B cell (primary cell): Measurements from ENCODE around the gene STX5.

ENCODE experiments used
- CTCF ChIP-seq: fragments of 200-600 bp; IDR thresholded peaks from one replicate; pipeline ENCODE4 v1.8.0; 2022; ENCODE audit warnings: antibody characterized with exemption, mild to moderate bottlenecking
- EZH2 ChIP-seq: IDR thresholded peaks from 2 replicates; pipeline ENCODE4 v1.6.1; 2012; ENCODE audit warnings: borderline replicate concordance, low read depth, mild to moderate bottlenecking, moderate library complexity, low read length; ENCODE audit not compliant: insufficient read depth, poor library complexity, severe bottlenecking

GRCh38 chr11:62874851-62875250, 43.0 kb upstream of the STX5 start:
- no peak for TF ChIP-seq CTCF
- no peak for TF ChIP-seq EZH2
